HG03342 (cell line): ENCODE results near the gene TEC.
A peak's percentile ranks its signal among the peaks of the same experiment; 100 is the strongest.
"Not testable (repeated sequence)": the region's sequence is repeated elsewhere in the genome, so short reads cannot be mapped to it uniquely, and the experiment has no call there.

Experiments
- ATAC-seq: cut with Tn5 transposase; IDR thresholded peaks from one replicate; pipeline ENCODE4 v1.9.1; 2021; ENCODE audit warnings: mild to moderate bottlenecking, moderate library complexity; ENCODE audit not compliant: unreplicated experiment

Gene TEC

DNA sequence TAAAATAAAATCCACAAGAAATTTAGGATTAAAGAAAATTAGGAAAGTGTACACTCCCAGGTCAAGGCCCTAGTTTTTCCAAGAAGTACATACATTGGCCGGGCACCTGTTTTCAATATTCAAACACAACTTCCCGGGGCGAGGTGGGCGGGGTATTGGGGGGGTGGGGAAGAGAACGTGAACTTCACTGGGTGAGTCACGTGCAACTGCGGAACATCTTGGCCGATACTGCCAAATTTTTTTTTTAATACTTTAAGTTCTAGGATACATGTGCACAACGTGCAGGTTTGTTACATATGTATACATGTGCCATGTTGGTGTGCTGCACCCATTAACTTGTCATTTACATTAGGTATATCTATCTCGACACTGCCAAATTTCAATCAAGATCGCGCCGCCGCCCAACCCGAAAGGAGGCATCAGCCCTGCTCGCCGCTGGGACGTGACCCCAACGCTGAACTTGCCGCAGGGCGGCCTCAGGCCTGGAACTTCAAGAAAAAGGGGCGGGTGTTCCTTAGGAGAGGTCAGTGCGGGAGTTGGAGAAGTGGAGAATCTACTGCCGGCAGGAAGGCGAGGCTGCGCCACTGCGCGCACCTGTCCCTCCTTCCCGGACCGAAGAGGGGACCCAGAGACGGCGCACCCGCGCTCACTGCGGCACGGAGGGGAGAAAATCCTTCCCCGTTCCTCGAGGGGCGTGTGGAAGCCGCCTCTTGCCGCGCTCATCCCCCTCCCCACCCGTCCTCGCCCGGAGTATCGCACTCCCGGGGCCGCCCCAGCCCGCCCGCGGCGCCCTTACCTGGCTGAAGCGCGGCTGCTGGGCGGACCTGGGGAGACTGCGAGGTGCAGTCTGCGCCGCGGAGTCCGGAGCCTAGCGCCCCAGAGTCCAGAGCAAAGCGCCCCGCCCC lies at the start of gene TEC:
TSS of gene TEC (minus strand) at position 883 of the 905 bp plus-strand sequence. CDS start 41,224 bp downstream, outside the sequence.
- peak; percentile 31 for ATAC-seq

DNA sequence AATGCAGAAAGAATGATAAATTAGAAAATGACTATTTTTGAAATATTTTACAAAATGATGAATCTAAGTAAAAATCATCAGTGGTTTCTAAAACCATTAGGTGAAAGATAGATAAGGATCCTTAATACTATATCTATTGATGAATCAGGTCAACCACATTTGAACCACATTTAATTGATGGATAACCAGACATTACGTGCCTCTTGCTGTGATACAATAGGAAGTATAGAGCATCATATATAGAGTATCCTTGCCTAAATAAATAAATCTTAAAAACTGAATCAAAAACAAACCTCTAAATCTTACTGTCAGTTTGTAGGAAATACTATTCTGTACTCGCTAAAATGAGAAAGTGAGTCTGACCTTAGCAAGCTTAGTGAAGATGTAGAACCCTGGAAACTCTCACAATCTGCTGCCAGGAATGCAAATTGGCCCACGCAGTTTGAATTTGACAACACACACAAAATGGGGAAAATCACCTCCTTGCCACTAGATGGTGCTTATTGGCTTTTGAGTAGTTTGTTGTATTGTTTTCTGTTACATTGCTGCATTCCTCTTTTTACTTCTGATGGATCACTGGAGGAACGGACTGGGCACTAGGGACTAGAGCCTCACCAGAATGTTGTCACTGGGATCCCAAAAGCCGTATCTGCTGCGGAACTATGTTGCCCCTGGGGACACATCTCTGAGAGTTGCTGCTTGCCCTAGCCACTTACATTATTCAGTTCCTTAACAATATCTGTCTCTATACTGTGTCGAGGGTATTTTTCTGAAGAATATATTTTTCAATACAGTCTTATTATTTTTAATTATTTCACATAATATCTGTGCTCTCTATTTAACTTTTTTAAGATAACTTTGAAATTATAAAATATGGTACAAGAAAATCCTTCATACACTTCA lies 46.3 kb upstream of the TEC start:
- ATAC-seq: peak; percentile 77

GRCh38 chr4:48314746-48315145 lies 45.1 kb upstream of the TEC start:
- not testable (repeated sequence) for ATAC-seq

DNA sequence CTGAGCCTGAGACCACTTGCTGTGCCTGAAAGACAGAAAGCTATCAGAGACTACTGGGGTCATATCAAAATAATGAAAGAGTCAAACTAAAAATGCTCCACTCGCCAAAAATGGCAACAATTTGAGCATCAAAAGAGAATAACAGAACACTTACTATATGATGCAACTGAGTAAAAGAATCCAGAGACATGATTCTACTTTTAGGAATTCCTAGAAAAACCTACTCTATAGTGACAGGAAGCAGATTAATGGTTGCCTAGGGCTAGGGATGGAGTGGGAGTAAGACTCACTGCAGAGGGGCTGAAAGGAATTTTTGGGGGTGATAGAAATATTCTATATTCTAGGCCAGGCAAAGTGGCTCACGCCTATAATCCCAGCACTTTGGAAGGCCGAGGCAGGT lies 42.3 kb upstream of the TEC start:
- ATAC-seq: no peak

DNA sequence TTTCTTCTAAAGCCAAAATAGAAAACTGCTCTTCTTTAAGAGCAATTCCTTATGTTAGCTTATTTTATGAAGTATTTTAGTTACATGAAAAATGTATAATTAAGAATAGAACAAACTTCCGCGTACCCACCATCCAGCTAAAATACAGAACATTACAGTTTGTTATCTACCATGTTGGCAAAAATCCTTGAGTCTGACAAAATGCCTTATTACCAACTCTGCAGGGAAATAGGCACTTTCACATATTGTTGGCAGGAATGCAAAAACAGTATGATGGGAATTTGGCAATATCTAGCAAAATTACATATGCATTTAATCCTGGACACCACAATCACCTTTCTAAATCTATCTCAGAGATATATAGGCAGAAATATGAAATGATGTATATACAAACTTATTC lies 39.3 kb upstream of the TEC start:
- ATAC-seq: no peak

DNA sequence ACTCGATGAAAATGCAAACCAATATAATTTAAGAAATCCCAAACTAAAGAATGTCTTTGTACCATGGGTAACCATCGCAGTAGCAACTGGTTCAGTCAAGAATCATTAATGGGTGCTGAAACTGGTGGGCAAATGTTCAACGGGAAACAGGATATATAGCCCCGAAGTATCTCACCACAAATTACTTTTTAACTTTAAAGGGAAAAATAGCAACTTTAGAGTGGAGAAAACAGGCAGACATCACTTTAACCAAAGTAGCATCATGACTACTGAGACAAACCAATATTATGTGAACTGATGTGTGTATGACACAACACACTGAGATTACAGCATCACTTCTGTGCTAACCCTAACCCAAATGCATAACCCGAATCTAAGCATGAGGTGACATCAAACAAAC lies 37.9 kb upstream of the TEC start:
- no peak for ATAC-seq

DNA sequence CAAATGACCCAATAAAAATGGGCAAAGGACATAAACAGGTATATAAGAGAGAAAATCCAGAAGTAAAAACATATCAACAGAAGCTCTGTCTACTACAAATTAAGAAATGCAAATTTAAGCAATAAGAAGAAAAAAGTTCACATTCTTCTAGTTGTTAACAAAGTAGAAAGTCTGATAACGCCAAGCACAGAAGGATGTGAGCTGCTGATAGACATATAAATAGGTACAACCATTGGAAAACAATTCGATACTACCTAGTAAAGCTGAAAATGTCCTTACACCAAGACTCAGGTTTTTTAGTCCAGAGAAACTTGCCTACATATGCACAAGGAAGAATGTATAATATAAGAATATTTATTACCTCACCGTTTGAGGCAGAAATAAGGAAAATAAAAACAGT lies 35.9 kb upstream of the TEC start:
- no peak for ATAC-seq

DNA sequence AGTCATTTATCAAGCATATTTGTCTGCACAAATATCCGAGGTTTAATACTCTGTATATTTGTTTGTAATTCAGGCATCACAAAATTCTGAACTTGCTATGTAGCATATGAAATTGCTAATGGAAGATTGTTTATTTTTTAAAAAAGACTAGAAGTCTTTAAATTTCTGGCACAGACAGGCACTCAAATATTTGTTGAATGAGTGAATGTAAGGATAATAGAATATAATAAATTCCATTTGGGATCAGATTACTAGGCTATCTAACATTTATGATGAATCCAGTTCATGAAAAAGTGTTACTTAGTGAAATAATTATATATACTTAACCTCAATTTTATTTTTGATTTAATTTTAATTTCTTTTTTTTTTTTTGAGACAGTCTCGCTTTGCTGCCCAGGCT lies 30.4 kb upstream of the TEC start:
- no peak for ATAC-seq

DNA sequence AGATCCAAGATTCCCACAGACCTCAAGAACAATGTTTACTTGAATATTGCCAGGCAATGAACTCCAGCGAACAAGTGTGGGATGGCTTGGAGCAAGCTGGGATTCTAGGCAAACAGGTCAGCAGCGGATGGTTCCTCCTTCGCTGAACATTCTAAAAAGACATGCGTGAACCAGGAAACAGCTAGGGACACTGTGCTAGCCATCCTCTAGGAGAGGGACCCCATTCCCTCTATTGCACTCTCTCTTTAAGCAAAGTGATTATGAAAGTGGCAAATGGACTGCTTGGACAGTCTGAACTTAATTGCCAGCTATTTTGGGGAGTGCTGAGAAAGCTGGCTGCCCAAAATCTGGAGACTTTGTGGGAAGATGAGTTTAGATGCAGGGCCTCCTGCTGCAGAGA lies 29.9 kb upstream of the TEC start:
- ATAC-seq: no peak

GRCh38 chr4:48297256-48297846 lies 27.7 kb upstream of the TEC start:
- ATAC-seq: no peak

DNA sequence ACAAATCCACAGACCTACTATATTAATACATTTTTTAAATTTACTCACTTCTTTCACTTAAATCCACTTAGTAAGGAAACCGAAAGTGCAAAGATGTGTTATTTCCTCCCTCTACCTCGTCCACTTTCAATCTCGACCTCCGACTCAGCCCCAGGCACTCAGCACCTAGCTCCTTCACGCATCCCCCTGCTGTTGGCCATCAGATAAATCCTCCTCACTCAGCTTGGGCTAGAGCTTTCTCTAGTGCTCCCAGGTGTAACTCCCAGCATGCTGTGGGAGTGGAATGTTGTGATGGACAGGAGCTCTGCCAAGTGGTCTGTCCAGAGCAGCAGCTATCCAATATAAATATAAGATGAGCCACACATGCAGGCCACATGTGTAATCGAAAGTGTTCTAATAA lies 26.7 kb upstream of the TEC start:
- peak; percentile 77 for ATAC-seq

DNA sequence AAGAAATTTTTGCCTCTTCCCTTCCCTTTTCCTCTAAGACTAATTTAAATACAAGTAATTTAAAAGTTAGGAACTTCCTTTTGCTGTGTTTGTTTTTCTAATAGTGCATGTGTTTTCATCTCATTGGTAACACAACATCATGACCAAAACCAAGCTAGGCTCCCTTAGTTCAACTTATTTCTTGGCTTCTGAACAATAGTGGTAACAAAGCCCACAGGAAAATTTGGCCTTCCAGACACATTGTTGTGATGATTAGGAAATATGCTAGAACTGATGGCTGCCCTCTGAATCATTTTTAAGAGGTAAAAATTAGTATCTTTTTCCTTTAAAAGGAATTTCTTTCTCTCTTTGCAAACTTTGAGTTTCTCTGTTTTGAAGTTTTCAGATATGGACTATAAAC lies 25.5 kb upstream of the TEC start:
- no peak for ATAC-seq

- ATAC-seq: not testable (repeated sequence)
Measured at GRCh38 chr4:48292218-48292790, 22.7 kb upstream of the TEC start.

- no peak for ATAC-seq
Measured at GRCh38 chr4:48290146-48290772, 20.6 kb upstream of the TEC start.

GRCh38 chr4:48286060-48286459 lies 16.4 kb upstream of the TEC start:
- ATAC-seq: not testable (repeated sequence)

- ATAC-seq: not testable (repeated sequence)
Measured at GRCh38 chr4:48285640-48286039, 16.0 kb upstream of the TEC start.

DNA sequence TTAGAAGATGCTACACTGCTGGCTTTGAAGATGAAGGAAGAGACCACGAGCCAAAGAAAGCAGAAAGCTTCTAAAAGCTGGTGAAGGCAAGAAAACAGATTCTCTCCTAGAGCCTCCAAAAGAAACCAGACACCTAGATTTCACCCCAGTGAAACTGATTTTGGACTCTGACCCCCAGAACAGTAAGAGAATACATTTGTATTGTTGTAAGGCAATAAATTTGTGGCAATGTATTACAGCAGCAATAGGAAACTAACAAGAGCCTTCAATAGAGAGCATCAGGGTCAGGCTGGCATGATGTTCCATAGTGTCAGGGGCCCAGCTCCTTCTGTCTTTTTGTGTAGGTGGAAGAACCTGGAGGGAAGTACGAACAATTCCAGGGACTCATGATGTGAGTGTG lies 6.0 kb upstream of the TEC start:
- ATAC-seq: no peak

DNA sequence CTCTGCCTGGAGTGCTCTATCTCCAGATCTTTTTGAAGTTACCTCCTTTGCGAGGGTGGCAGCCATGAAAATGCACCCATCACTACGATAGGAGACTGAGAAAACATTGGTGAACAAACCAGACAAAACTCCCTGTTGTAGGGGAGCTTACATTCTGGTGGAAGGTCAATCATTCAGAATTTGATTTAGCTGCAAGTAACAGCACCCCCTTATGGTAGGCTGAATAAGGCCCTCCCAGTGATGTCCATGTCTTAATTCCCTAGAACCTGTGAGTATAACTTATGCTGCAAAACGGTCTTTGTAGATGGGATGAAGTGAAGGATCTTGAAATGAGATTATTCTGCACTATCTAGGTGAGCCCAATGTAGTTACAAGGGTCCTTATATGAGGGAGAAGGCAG lies 5.6 kb upstream of the TEC start:
- ATAC-seq: no peak

DNA sequence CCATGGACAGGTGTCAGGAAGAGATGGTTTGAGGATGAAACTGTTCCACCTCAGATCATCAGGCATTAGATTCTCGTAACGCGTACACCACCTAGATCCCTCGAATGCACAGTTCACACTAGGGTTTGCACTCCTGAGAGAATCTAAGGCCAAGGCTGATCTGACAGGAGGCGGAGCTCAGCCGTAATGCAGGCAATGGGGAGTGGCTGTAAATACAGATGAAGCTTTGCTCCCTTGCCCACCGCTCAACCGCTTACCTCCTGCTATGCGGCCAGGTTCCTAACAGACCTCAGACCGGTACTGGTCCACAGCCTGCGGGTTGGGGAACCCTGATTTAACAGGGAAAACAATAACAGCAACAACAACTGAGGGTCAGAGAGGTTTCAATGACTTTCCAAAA lies 2.0 kb upstream of the TEC start:
- ATAC-seq: no peak

GRCh38 chr4:48270951-48271473 lies 1.4 kb upstream of the TEC start:
- no peak for ATAC-seq
